Right lung (tissue), 5 donors: ENCODE measurements around the gene TPGS1. TPM values are rescaled to one million over a fixed set of nuclear protein-coding genes. Genes with fewer than 3 reads are reported as not detected.
A peak's percentile ranks its signal among the peaks of the same experiment; 100 is the strongest.
"Not testable (repeated sequence)": the region's sequence is repeated elsewhere in the genome, so short reads cannot be mapped to it uniquely, and the experiment has no call there.

ENCODE experiments used
- DNase-seq, 2 donors: peaks; one replicate each; pipeline ENCODE4 v3.0.0-alpha.2; 2013
- polyA plus RNA-seq, 5 donors: library from polyadenylated mRNA; unstranded; fragments of 120-200 nt; gene quantifications; one replicate each; pipeline versions ENCODE4 v1.2.1 to v1.2.3, GENCODE V29; 2013; ENCODE audit warnings: inconsistent platforms in 1 of 5, low replicate concordance in 1 of 5; ENCODE audit not compliant: insufficient read length in 5 of 5, insufficient read depth in 1 of 5

TPGS1 gene
- polyA plus RNA-seq, 5 donors: 4.0 to 15.5 (median 6.6) TPM

- DNase-seq: no peak
Measured at GRCh38 chr19:472005-472858, 35.1 kb upstream of the TPGS1 start.

GRCh38 chr19:474126-475078, 32.9 kb upstream of the TPGS1 start:
- DNase-seq: no peak

- DNase-seq: no peak
Measured at GRCh38 chr19:475360-475759, 31.9 kb upstream of the TPGS1 start.

- DNase-seq: no peak
Measured at GRCh38 chr19:478236-478903, 28.9 kb upstream of the TPGS1 start.

- no peak for DNase-seq
Measured at GRCh38 chr19:478976-479375, 28.3 kb upstream of the TPGS1 start.

GRCh38 chr19:480016-480855, 27.1 kb upstream of the TPGS1 start:
- DNase-seq: peak in 1 of 2 donors; percentile 42

- not testable (repeated sequence) for DNase-seq
Measured at GRCh38 chr19:481100-481499, 26.2 kb upstream of the TPGS1 start.

GRCh38 chr19:482186-483041, 24.9 kb upstream of the TPGS1 start:
- no peak for DNase-seq

GRCh38 chr19:483332-484072, 23.8 kb upstream of the TPGS1 start:
- DNase-seq: no peak

GRCh38 chr19:484494-484893, 22.8 kb upstream of the TPGS1 start:
- no peak for DNase-seq

- no peak for DNase-seq
Measured at GRCh38 chr19:485077-485476, 22.2 kb upstream of the TPGS1 start.

GRCh38 chr19:485583-486236, 21.6 kb upstream of the TPGS1 start:
- DNase-seq: no peak

- peak; percentile 92 to 94 for DNase-seq
Measured at GRCh38 chr19:488505-489417, 18.5 kb upstream of the TPGS1 start.

- DNase-seq: peak in 1 of 2 donors; percentile 29
Measured at GRCh38 chr19:489418-490196, 17.7 kb upstream of the TPGS1 start.

- no peak for DNase-seq
Measured at GRCh38 chr19:491146-491741, 16.1 kb upstream of the TPGS1 start.

- DNase-seq: no peak
Measured at GRCh38 chr19:492091-492531, 15.2 kb upstream of the TPGS1 start.
